ENCODE measurements around the gene GAB4.
"Not testable (repeated sequence)": the region's sequence is repeated elsewhere in the genome, so short reads cannot be mapped to it uniquely, and the experiment has no call there.

GAB4 gene

DNA sequence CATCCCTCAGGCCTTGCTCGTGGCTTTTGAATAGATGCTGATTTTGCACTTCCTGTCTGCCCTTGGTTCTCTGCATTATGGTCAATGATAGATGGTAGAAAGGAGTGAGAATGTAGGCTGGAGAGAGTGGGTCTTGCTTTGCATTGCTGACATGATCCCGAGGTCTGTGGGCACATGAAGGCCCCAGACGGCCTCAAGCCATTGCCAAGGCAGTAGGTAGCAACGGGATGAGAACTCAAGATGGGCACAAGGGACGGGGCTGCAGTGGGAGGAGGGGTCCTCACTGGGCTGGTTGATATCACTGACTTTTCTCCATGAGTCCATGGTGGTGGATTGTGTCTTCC lies 54.0 kb downstream of the GAB4 start:
- H3K4me3 ChIP-seq (ENCODE audit: low read depth, low read length) = no peak overlapping the region
- no peak for TF ChIP-seq CTCF (IDR thresholded peaks at IDR 0.05; ENCODE audit: borderline replicate concordance, insufficient read depth, low read depth, low read length)

- TF ChIP-seq CTCF (IDR thresholded peaks at IDR 0.05; ENCODE audit: borderline replicate concordance, insufficient read depth, low read depth, low read length) = no peak
- H3K4me3 ChIP-seq (ENCODE audit: low read depth, low read length) = no peak overlapping the region
These were observed 54.6 kb downstream of the GAB4 start for GRCh38 chr22:16953206-16954059.

DNA sequence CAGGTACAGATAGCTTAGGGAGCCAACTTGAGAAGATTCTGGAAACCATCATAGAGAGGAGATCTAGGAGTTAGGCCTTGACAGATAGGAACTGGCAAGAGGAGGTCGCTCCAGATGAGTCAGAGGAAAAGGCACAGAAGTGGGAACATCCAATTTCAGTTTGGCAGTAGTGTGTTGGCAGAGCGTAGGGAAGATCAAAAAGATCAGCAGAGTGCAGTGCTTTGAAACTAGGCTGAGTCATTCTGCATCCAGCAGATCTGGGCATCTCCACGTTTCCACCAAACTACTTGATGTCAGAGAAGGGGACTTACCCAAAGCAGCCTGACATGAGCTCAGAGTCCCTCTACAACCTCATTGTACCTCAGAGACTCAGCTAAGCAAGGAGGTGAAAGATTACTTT lies 58.5 kb downstream of the GAB4 start:
- no peak for TF ChIP-seq CTCF (IDR thresholded peaks at IDR 0.05; ENCODE audit: borderline replicate concordance, insufficient read depth, low read depth, low read length)
- no peak overlapping the region for H3K4me3 ChIP-seq (ENCODE audit: low read depth, low read length)

DNA sequence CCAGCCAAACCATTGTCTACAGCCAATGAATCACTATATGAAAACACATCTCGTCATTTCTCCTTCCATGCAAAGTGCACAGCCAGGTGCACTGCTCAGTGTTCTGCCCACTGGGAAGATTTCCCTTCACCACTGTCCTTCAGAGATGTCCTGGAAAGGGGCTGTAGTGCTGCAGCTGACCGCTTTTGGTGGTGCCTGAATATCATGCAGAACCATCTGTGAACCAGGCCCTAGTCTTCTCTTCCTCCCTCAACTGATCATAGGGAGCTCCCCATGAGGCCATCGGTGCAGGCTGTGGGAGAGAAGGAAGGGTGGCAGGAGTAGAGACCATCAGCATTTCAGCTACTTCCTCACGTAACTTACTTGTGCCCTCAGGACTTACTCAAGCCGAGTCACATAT lies 70.2 kb downstream of the GAB4 start:
- no peak overlapping the region for H3K4me3 ChIP-seq (ENCODE audit: low read depth, low read length)
- TF ChIP-seq CTCF (IDR thresholded peaks at IDR 0.05; ENCODE audit: borderline replicate concordance, insufficient read depth, low read depth, low read length) = no peak

GRCh38 chr22:16937209-16937608 lies 70.8 kb downstream of the GAB4 start:
- not testable (repeated sequence) for H3K4me3 ChIP-seq (ENCODE audit: low read depth, low read length)

DNA sequence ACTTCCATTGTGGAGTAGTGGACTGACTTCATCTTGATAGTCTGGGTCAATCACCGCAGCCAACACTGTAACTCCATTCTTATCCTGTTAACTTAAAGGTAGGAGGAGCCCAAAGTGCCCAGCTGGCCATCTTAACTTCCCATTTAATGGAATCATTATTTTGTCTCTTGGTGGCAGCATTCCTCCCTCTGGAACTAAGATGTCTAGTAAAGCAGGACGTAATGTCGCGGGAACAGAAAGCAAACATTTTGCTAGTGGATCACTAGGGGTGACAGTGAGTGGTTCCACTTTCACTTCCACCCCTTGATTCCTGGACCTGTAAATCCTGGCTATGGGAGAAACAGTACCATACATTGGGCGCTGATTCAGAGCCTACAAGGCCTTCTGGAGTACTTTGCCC lies 71.4 kb downstream of the GAB4 start:
- no peak overlapping the region for H3K4me3 ChIP-seq (ENCODE audit: low read depth, low read length)
- TF ChIP-seq CTCF (IDR thresholded peaks at IDR 0.05; ENCODE audit: borderline replicate concordance, insufficient read depth, low read depth, low read length) = no peak

DNA sequence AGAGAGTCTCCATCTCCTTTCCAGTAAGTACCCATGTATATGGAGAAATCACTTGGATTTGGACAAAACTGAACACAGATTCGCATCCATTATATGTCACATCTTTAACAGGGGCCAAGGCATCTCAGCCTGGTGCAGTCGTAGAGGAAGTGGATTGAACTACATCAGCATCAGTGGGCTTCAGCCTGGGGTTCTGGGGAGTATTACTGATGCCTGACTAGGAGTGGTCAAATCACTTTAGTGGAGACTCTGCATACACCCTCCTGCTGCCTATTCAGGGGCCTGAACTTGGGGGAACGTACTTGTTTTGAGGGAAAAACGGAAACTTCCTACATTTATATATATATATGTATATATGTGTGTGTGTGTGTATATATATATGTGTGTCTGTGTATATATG lies 72.8 kb downstream of the GAB4 start:
- TF ChIP-seq CTCF (IDR thresholded peaks at IDR 0.05; ENCODE audit: borderline replicate concordance, insufficient read depth, low read depth, low read length) = no peak
- no peak overlapping the region for H3K4me3 ChIP-seq (ENCODE audit: low read depth, low read length)
